SU-DHL-6 (cell line): ENCODE measurements around the gene LY6G6C.
"Not testable (repeated sequence)": the region's sequence is repeated elsewhere in the genome, so short reads cannot be mapped to it uniquely, and the experiment has no call there.

Experiments used
- H2AFZ ChIP-seq: fragments of 200-600 bp; sonication (generic); 2 replicates; pipeline ENCODE4 v1.6.1; 2014; ENCODE audit warnings: low read depth, mild to moderate bottlenecking, moderate library complexity, mixed read lengths, antibody characterized with exemption, low read length; ENCODE audit not compliant: severe bottlenecking
- H3F3A ChIP-seq: fragments of 200-600 bp; shearing (Covaris generic); 2 replicates; pipeline ENCODE4 v1.6.0; 2016; ENCODE audit warnings: antibody characterized with exemption, mild to moderate bottlenecking; ENCODE audit not compliant: insufficient read depth
- H3K27ac ChIP-seq: fragments of 200-600 bp; sonication (generic); 2 replicates; pipeline ENCODE4 v1.5.1; 2016; ENCODE audit warnings: low read depth, mild to moderate bottlenecking, low read length, moderate library complexity, mixed read lengths
- H3K27me3 ChIP-seq: fragments of 200-600 bp; sonication (generic), shearing (Covaris generic); 2 replicates; pipeline ENCODE4 v1.6.0; 2014; ENCODE audit warnings: mild to moderate bottlenecking, low read length
- H3K36me3 ChIP-seq: fragments of 200-600 bp; sonication (generic); 2 replicates; pipeline ENCODE4 v1.6.1; 2014; ENCODE audit warnings: mild to moderate bottlenecking, low read length, mixed read lengths
- H3K4me2 ChIP-seq: fragments of 300-600, 200-600 bp; shearing (Covaris generic), sonication (generic); 2 replicates; pipeline ENCODE4 v1.6.0; 2014; ENCODE audit warnings: low read length, low read depth, mild to moderate bottlenecking; ENCODE audit not compliant: poor library complexity, severe bottlenecking
- H3K4me3 ChIP-seq: fragments of 200-600 bp; sonication (generic); 2 replicates; pipeline ENCODE4 v1.5.1; 2014; ENCODE audit warnings: antibody characterized with exemption, low read length, mild to moderate bottlenecking, mixed read lengths; ENCODE audit not compliant: insufficient read depth, poor library complexity, severe bottlenecking
- H3K79me2 ChIP-seq: fragments of 200-600 bp; sonication (generic); 2 replicates; pipeline ENCODE4 v1.6.1; 2014; ENCODE audit warnings: mild to moderate bottlenecking, low read length, moderate library complexity; ENCODE audit not compliant: insufficient read depth
- H3K9ac ChIP-seq: fragments of 200-600 bp; sonication (generic); 2 replicates; pipeline ENCODE4 v1.7.0; 2014; ENCODE audit warnings: mild to moderate bottlenecking, low read length
- H3K9me2 ChIP-seq: fragments of 200-600 bp; sonication (generic); replicated peaks from 2 replicates; pipeline ENCODE4 v1.6.1; 2014; ENCODE audit warnings: low read length; ENCODE audit not compliant: insufficient read depth
- H3K9me3 ChIP-seq: fragments of 200-600 bp; sonication (generic); 2 replicates; pipeline ENCODE4 v1.6.1; 2014; ENCODE audit warnings: low read length, mixed read lengths; ENCODE audit not compliant: insufficient read depth
- H4K20me1 ChIP-seq: fragments of 200-600 bp; sonication (generic); 2 replicates; pipeline ENCODE4 v1.6.1; 2014; ENCODE audit warnings: low read depth, mild to moderate bottlenecking, antibody characterized with exemption, low read length, moderate library complexity, mixed read lengths
- CTCF ChIP-seq: fragments of 200-600 bp; sonication (generic); IDR thresholded peaks from one replicate; pipeline ENCODE4 v1.5.1; 2017; ENCODE audit warnings: antibody characterized with exemption, mild to moderate bottlenecking, low read length, moderate library complexity; ENCODE audit not compliant: insufficient read depth, poor library complexity, severe bottlenecking
- EZH2phosphoT487 ChIP-seq: fragments of 200-600 bp; sonication (generic), shearing (Covaris generic); conservative IDR thresholded peaks from 2 replicates; pipeline ENCODE4 v1.6.1; 2018; ENCODE audit warnings: mild to moderate bottlenecking, antibody characterized with exemption, low read length, moderate library complexity, mixed read lengths

The LY6G6C gene

DNA sequence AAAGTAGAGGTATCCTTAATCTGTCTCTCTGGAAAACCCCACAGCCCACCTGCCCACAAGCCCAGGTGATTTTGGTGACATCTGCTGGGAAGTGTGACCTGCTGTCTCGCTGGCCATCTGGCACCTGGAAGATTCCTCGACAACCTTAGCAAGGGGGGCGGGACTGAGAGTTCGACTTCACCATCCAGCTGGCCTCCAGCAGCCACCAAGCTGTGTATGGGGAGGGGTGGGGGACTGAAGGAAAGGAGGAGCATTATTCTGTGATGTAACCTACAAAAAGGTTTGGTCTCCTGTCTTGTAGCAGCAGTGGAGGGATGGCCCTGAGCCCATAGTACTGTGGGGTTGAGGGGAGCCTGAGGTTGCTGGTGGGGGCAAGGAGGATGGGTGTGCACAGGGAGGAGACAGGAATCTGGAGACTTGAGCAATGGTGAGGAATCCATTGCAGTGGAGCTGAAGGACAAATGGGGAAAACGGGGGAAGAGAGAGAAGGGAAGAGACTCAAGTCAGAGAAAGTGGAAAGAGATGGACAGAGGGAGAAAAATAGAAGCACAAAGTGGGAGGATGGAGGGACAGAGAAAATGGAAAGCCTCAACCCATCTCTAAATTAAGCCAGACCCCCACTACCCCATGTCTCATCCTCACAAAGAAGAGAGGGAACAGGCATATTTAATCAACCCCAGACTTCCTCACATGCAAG is 10.9 kb downstream of the LY6G6C start:
- no peaks in the 10 kb centered on the region for H3K79me2 ChIP-seq
- H3K9ac ChIP-seq: no peak overlapping the region
- H3K36me3 ChIP-seq: no peaks in the 10 kb centered on the region
- no peak overlapping the region for H3K27ac ChIP-seq
- H3K9me2 ChIP-seq: no peaks in the 10 kb centered on the region
- H3K9me3 ChIP-seq: no peaks in the 10 kb centered on the region
- no peak overlapping the region for H3K4me3 ChIP-seq
- H2AFZ ChIP-seq: no peak overlapping the region
- H3K27me3 ChIP-seq: no peaks in the 10 kb centered on the region
- TF ChIP-seq EZH2phosphoT487: no peak
- TF ChIP-seq CTCF: no peak
- H3F3A ChIP-seq: no peaks in the 10 kb centered on the region
- no peaks in the 10 kb centered on the region for H4K20me1 ChIP-seq
- no peak overlapping the region for H3K4me2 ChIP-seq

GRCh38 chr6:31709157-31709556 is 12.4 kb downstream of the LY6G6C start:
- H2AFZ ChIP-seq: not testable (repeated sequence)

DNA sequence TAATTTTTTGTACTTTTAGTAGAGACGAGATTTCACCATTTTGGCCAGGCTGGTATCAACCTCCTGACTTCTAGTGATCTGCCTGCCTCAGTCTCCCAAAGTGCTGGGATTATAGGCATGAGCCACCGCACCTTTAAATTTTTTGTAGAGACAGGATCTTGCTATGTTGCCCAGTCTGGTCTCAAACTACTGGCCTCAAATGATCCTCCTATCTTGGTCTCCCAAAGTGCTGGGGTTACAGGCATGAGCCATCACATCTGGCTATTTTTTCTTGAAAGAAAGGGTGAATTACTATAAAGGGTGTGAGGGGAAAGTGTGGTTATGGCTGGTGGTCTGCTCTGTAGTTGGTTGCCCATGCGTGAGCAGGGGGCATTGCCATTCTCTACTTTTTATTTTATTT is 13.3 kb downstream of the LY6G6C start:
- Histone ChIP-seq H3K9me2 (no peaks in the 10 kb centered on the region), H3K4me2 (no peak overlapping the region), H3K9me3 (no peaks in the 10 kb centered on the region), H3K79me2 (no peaks in the 10 kb centered on the region), H3K9ac (no peak overlapping the region), H2AFZ (no peak overlapping the region), H3K36me3 (no peaks in the 10 kb centered on the region), H3K4me3 (no peak overlapping the region), H4K20me1 (no peaks in the 10 kb centered on the region), H3K27me3 (no peaks in the 10 kb centered on the region), H3K27ac (no peak overlapping the region), H3F3A (peaks cover 6% of the 10 kb centered on the region)
- TF ChIP-seq CTCF (no peak), EZH2phosphoT487 (no peak)

More at GRCh38 chr6:31709157-31709556, 12.4 kb downstream of the LY6G6C start:
- not testable (repeated sequence) for H3K9ac ChIP-seq, H3K4me3 ChIP-seq, H3K9me3 ChIP-seq, H3K9me2 ChIP-seq, H3K27ac ChIP-seq, H3K27me3 ChIP-seq, H3K79me2 ChIP-seq, H3F3A ChIP-seq, H4K20me1 ChIP-seq, H3K36me3 ChIP-seq, H3K4me2 ChIP-seq

DNA sequence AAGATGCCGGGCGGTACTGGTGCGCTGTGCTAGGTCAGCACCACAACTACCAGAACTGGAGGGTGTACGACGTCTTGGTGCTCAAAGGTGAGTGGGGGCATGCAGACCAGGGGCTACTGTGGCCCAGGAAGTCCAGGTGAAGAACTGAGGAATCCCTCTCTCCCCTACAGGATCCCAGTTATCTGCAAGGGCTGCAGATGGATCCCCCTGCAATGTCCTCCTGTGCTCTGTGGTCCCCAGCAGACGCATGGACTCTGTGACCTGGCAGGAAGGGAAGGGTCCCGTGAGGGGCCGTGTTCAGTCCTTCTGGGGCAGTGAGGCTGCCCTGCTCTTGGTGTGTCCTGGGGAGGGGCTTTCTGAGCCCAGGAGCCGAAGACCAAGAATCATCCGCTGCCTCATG is 13.8 kb downstream of the LY6G6C start:
- Histone ChIP-seq H3K27ac (no peak overlapping the region), H3K9me3 (no peaks in the 10 kb centered on the region), H3K27me3 (no peaks in the 10 kb centered on the region), H3K79me2 (peaks cover 2% of the 10 kb centered on the region), H3F3A (peaks cover 6% of the 10 kb centered on the region), H2AFZ (no peak overlapping the region), H3K36me3 (no peaks in the 10 kb centered on the region), H3K4me3 (no peak overlapping the region), H3K4me2 (no peak overlapping the region), H3K9ac (no peak overlapping the region), H4K20me1 (no peaks in the 10 kb centered on the region), H3K9me2 (no peaks in the 10 kb centered on the region)
- TF ChIP-seq EZH2phosphoT487: no peak
- TF ChIP-seq CTCF: no peak
